ENCODE results near the gene LRSAM1.

The LRSAM1 gene

DNA sequence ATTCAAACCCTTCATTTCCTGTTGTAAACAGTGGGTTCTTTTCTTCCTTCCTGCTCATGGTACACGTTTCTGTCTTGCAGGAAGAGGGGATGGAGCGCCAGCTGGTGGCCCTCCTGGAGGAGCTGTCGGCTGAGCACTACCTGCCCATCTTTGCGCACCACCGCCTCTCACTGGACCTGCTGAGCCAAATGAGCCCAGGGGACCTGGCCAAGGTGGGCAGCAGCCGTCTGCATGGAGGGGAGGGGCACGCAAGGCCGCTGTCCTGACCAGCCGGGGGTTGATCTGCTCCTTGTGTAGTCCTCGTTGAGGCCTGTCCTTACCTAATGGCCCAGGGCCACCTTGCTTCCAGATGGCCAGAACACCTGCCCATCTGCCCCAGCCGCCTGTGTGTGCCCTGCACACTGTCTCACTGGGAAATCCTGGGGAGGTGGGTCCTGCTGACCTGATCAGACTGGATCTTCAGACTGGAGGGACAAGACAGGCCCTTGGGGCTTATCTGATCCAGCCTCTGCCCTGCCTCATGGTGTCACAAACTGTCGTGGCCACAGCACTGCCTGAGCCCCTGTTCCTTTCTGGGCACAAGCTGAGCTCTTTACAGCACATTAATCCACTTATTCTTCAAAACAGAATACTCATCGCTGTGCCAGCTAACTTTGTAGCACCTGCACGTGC, 44.7 kb downstream of the LRSAM1 start:
- in situ Hi-C loops (cut with HindIII; ENCODE audit: low sequenced_read_pairs): no loop called here

GRCh38 chr9:127496974-127497373, 45.7 kb downstream of the LRSAM1 start:
- in situ Hi-C loops (cut with HindIII; ENCODE audit: low sequenced_read_pairs): no loop called here

DNA sequence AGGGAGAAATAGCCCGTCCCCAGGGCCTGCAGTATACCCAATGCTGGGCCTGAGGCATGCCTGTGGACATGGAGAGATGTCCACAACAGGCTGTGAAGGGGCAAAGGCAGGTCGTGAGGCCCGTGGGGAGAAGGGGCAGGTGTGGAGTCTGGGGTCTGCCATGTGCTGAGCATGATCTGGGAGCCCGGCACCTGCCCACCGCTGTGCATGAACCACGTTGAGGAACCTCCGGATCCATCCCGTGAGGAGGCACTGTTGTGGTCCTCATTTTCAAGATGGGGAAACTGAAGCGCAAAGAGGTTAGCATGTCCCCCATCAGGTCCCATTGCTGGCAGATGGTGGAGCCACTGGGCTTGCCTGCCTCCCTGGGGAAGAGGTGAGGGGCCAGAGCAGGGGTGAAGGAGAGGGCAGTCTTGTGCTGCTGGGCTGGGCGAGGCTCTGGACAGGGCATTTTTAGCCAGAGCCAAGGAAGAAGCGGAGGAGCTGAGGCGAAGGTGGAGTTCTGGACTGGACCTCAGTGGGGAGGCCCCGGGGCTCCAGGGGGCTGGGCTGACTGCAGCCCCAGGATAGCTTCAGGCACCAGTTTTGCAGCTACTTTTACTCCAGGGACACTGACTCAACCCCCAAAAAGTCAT, 46.5 kb downstream of the LRSAM1 start:
- in situ Hi-C loops (cut with HindIII; ENCODE audit: low sequenced_read_pairs): no loop called here

DNA sequence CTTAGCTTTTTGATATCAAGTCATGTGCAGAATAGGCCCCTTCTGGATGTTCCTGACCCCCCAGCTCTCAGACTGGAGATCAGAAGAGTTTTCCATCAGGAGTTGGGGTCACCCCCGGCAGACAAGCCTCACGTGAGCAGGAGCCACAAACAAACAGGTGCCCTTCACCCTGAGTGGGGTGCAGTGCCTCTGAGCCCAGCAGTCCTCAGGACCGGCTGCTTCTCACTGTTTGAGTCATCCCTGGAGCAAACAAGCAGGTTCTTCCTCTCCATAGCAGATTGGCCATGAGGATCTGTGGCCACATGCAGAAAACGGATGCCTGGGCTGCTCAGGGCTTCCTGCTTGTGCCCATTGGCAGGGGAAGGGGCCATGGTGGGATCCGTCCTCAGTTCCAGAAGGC, 47.0 kb downstream of the LRSAM1 start:
- in situ Hi-C loops (cut with HindIII; ENCODE audit: low sequenced_read_pairs): no loop called here

- in situ Hi-C loops (cut with HindIII; ENCODE audit: low sequenced_read_pairs): no loop called here
Measured at GRCh38 chr9:127500399-127500798, 49.1 kb downstream of the LRSAM1 start.

DNA sequence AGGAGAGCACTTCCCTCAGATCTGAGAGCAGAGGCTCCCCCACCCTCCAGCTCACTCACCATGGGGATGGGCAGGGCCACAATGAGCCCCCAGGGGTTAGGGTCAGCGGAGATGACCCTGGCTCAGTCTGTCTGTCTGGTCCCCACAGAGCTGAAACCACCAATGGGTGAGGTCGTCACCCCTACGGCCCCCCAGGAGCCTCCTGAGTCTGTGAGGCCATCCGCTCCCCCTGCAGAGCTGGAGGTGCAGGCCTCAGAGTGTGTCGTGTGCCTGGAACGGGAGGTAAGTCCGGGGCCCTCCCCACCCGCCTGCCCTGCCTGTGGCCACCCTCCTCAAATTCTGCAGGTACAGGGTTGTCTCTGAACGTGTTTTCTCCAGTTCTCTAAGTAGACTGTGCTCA, 49.6 kb downstream of the LRSAM1 start:
- in situ Hi-C loops (cut with HindIII; ENCODE audit: low sequenced_read_pairs): no loop called here

DNA sequence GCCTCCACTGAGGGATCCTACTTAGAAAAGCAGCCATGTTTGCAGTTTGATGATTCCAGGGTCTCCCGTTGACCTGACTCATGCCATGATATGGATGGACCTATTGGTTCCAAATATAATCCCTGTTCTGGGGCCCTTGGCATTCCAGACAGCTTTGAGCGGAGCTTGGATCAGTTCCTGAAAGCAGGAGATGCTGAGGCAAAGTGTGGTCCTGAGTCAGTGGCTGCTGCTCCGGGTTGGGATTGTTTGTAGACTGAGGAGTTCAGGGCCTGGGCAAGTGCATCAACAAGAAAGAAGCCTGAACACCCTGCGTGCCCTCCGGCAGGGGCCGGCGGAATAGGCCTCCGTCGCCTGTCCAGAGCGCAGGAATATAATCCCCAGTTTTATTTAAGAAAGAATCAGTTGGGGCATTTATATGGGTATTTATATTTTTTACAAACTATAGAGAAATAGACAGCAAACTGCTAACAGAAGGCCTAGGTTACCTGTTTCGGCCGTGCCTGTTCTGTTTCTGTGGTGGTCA, 50.6 kb downstream of the LRSAM1 start:
- in situ Hi-C loops (cut with HindIII; ENCODE audit: low sequenced_read_pairs): no loop called here

DNA sequence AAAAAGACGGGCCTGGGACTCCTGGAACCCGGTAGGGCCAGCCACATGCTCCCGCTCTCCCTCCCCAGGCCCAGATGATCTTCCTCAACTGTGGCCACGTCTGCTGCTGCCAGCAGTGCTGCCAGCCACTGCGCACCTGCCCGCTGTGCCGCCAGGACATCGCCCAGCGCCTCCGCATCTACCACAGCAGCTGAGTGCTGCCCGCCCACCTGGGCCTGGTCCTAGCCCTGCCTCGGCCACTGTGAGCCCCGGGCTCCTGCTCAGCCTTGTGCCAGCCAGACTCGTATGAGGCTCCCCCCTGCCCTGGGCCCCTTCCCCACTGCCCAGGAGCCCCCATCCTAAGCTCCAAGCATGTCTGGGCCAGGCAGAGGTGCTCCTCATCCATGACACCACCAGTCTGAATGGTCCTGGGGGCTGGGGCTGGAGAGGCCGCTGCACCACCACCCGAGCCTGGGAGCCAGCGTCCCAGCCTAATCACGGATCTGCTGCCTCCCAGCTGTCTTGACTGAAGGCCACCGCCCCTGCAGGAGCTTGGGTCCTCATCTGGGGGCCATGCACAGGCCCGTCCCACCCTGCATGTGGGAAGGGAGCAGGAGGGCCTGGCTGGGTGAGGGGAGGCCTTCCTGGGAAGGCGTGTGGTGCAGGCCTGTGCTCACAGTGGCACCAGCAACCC, 51.5 kb downstream of the LRSAM1 start:
- in situ Hi-C loops (cut with HindIII; ENCODE audit: low sequenced_read_pairs): no loop called here

DNA sequence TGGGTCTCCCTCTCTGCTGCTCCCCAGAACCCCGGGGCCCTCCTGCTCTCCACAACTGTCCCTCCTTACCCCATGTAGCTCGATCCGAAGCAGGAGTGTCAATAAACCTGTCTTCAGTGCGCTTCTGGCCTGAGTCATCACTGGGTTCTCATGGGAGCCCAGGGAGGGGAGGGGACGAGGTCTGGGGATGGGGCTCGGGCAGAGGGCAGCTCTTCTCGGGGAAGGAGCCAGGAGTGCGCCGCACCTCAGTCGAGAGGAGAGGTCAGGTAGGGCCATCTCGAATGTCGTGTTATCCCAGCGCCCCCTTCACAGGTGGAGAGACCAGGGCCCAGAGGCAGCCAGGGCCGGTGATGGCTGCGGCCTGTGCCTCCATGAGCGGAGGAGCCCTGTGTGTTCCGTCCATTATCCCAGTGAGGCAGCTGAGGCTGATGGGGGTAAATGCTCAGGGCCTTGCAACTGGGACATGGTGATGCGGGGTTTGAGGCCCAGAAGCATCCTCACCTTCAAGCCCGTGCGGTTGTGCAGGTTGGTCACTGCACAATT, 52.1 kb downstream of the LRSAM1 start:
- in situ Hi-C loops (cut with HindIII; ENCODE audit: low sequenced_read_pairs): no loop called here

- in situ Hi-C loops (cut with HindIII; ENCODE audit: low sequenced_read_pairs): no loop called here
Measured at GRCh38 chr9:127503947-127504886, 52.9 kb downstream of the LRSAM1 start.

- in situ Hi-C loops (cut with HindIII; ENCODE audit: low sequenced_read_pairs): no loop called here
Measured at GRCh38 chr9:127504887-127505251, 53.6 kb downstream of the LRSAM1 start.

DNA sequence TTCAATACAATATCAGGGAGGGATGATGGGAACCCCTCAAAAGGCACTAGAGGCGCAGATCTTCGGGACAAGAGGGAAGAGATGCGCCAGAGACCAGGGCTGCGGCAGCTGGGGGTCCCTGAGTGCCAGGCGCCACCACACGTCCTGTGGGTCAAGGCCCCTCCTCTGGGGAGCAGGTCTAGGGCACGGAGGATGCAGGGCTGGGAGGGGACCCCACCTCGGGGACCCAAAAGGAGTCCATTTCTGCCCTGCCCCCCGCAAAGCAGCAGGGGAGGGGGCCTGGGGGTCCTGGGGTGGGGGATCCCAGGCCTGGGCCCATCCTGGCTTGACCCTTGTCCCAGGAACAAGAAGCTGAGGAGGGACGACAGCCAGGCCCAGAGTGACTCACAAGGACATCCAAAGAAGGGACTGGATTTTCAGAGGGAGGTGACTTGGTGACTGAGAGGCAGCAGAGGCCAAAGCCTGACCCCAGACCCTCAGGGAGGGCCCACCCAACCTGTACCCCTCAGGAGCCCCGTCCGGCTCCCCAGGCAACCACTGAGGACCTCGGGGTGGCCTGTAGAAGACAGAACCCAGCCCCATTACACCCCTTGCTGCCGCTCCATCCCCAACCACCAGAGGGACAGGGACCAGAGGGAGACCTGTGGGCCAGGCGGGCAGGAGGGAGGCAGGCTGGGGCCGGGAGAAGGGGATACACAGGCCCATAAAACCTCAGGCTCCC, 54.2 kb downstream of the LRSAM1 start:
- in situ Hi-C loops (cut with HindIII; ENCODE audit: low sequenced_read_pairs): no loop called here

DNA sequence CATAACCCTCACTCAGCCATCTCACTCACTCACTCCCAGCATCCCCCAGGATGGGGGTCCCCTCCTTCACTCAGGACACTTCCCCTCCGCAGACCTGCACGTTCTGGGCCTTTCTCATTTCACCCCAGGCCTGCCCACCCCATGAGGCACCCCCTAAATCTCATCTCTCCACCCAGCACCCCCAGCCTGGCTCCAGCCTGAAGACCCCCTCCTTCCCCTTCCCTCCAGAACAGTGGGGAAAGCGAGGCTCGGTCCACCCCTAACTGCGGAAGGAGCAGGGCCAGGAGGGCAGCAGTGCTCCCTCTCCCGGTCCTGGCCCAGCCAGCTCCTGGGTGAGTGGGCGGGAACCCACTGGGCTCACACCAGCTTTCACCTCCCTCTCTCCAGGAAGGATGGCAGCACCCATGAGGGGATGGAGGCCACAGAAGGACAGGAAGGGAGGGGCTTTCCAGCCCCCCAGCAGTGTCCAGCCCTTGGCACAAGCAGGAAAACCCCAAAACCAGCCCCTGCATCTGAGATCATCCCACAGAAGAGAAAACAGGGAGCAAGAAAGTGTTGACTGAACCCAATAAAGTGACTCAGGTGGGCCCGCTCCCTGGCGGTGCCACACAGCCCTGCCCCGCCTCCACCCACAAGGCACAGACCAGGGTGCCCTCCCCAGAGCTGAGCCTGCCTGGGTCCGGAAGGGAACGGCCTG, 55.0 kb downstream of the LRSAM1 start:
- in situ Hi-C loops (cut with HindIII; ENCODE audit: low sequenced_read_pairs): no loop called here

DNA sequence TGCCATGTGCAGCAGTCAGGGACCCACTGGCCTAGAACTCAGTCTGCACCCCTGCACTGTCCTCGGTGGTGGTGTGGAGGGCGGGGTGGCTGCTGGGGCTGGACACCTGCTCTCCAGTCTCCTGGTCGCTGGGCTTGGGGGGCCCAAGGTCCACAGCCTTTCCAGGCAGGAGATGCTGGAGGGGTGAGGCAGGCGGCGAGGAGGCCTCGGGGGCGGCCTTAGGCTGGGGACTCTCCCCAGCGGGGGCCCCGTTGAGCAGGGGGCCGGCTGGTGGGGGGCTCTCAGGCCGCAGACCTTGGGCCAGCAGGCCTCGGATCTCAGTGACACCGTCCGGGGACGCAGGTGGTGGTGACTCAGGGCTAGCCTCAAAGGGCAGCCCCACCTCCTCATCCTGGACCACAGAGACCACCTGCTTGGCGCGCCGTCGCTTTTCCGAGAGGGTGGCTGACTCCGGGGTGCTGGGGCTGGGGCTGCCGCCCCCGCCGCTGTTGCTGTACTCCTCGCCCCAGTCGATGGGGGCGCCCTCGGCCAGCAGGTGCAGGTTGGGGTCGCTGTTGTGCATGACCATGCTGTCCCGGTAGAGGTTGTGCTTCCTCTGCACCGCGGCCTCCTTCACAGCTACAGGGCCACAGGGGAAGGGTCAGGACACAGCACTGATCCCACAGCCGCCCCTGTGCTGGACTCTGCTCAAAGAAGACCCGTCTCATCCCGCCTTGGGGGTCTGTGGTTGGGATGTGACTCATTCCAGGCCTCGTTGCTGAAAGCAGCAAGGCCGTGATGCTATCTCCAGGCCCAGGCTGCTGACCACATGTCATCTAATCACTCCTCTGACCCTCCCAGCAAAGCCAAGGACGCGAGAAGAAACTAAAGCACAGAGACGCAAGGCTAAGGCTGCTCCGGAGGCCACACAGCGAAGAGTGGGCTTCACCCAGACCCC, 55.8 kb downstream of the LRSAM1 start:
- in situ Hi-C loops (cut with HindIII; ENCODE audit: low sequenced_read_pairs): no loop called here

GRCh38 chr9:127507751-127508648, 56.7 kb downstream of the LRSAM1 start:
- in situ Hi-C loops (cut with HindIII; ENCODE audit: low sequenced_read_pairs): no loop called here

- in situ Hi-C loops (cut with HindIII; ENCODE audit: low sequenced_read_pairs): no loop called here
Measured at GRCh38 chr9:127508901-127509260, 57.6 kb downstream of the LRSAM1 start.

- in situ Hi-C loops (cut with HindIII; ENCODE audit: low sequenced_read_pairs): no loop called here
Measured at GRCh38 chr9:127509261-127509954, 58.1 kb downstream of the LRSAM1 start.
